HG02623 (cell line): ENCODE measurements around the gene ADGB.
A peak's percentile ranks its signal among the peaks of the same experiment; 100 is the strongest.

ENCODE experiments used
- ATAC-seq: cut with Tn5 transposase; IDR thresholded peaks from one replicate; pipeline ENCODE4 v1.9.1; 2021; ENCODE audit warnings: moderate library complexity; ENCODE audit not compliant: unreplicated experiment

ADGB gene

DNA sequence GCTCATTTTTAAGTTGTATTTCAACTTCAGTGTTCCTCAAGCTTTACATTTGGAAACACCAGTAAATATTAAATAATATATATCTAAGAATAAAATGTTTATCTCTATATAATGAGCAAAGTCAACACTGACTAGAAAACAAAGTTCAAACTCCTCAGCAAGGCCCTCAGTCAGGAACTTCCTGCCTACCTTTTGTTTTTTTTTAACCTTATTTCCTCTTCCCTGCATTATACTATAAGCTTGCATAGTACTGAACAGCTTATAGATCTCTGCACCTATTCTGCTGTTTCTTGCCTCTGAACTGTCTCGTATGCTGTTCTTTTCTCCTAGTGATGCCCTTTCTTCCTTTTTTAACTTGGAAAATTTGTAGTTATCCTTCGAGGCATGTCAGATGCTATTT is 29.6 kb downstream of the ADGB start:
- ATAC-seq: no peak

DNA sequence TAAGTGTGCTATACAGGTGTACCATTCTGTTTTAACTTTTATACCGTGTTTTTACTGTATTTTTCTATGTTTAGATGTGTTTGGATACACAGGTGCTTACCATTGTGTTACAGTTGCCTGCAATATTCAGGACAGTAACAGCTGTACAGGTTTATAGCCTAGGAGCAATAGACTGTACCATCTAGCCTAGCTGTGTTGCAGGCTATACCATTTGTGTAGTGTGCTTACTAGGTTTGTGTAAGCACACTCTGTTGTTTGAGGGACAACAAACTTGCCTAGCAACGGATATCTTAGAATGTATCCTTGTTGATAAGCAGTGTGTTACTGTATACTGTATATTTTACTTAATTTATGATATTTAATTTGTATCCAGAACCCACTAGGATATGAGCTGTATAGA is 35.2 kb downstream of the ADGB start:
- no peak for ATAC-seq

DNA sequence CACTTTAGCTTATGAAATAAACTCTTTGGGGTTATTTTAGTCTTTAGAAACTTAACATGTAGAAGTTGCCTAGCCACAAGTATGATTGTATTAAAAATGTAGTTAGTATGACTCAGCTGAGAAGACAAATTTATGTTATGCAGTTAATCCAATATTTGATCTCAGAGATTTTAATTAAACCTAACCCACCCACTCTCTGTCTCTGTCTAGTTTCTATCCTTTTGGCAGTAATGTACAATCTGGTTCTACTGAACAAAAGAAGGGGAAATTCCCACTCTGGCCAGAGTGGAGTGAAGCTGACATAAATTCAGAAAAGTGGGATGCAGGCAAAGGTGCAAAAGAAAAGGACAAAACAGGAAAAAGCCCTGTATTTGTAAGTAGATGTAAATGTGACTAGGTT is 36.4 kb downstream of the ADGB start:
- ATAC-seq: no peak

DNA sequence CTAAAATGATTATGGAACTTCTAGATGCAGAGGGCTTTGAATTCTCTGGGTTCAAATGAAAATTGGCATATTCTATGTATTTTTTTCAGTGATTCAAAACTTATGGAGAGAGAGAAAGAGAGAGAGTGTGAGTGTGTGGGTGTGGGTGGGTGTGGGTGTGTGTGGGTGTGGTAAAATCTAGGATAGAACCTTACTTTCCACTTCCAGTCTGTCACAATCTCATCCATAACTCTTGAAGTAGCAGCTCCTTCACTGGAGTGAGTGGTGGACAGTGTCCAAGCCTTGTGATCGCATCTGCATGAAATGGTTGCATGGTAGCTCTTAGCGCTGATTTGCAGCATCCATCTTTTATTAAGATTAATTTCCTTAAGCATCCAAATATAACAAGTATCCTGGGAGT is 37.7 kb downstream of the ADGB start:
- ATAC-seq: no peak

DNA sequence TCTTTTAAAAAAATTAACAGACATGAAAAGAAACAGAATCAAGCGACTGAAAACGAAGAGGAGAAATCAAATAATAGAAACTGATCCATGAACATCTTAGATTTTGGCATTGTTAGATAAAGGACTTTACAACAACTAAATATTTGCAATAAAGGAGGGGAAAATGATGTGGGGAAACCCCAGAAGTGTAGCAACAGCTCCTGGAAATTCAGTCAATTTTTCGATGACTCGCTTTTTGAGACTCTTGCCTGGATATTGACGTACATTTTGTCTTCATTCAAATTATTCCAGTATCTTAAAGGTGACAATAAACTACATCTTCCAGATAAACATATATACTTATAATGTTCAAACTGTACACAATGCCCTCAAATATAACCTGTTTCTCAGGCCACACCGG is 44.1 kb downstream of the ADGB start:
- no peak for ATAC-seq

DNA sequence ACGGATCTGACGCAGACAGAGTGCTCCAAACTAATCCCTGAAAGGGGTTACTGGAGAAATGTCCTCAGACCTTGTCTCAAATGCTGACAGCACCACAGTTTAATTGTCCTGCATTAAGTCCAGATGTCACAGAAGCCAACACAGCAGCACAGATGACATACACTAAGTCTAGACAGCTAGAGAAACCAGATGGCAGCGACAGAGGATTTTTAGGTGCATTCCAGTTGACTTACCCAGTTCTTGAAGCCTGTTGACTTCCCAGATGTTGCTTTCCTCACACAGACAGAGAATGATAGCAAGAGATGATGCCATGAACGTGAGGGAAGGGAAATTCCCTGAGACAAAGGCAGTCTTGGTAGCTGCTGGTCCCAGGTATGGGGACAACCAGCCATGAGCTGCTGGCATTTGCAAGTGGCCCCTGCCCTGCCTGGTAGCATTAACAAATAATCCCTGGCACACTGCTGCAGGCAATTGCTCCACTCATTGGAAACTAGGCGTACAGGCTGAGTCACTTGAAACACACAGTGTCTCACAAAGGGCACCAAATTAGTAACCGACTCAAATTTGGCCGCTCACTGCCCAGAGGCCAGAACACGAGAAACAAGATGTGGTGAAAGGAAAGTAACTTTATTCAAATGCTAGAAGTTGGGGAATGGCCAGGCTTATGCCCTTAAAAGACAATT is 52.2 kb downstream of the ADGB start:
- no peak for ATAC-seq

DNA sequence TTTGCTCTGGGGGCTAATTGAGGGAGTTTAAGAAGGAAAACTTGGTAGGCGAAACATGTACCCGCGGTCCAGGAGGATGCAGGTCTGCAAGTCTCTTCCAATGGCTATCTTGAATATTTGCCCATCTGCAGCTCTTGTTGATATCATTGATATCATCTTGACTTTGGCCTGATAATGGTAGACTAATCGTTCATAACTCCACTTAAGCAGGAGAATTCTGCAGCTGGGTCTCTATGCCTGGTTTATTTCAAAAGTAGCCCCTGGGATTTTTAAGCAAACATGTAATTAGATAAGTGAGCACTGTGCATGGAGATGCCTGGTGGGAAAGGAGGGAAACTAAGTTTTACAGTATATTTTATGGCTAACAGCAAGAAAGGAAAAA is 52.7 kb downstream of the ADGB start:
- no peak for ATAC-seq

DNA sequence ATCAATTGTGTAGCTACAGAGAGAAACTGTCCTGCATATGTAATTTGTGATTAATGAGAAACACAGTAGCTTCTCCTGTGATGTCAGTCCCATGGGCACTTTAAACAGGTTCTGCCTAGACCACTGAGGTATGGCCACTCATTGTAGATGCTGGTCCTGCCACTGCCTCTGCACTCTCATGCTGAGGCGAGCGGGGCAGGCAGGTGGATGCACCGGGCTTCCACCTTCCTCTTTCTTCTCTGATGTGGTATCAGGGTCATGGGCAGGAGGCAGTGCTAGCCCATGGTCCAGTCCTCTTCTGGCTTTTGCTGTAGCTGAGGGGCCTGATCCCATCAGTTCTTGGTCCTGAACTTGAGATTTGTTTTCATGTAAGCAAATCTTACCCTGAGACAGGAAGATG is 58.7 kb downstream of the ADGB start:
- no peak for ATAC-seq

DNA sequence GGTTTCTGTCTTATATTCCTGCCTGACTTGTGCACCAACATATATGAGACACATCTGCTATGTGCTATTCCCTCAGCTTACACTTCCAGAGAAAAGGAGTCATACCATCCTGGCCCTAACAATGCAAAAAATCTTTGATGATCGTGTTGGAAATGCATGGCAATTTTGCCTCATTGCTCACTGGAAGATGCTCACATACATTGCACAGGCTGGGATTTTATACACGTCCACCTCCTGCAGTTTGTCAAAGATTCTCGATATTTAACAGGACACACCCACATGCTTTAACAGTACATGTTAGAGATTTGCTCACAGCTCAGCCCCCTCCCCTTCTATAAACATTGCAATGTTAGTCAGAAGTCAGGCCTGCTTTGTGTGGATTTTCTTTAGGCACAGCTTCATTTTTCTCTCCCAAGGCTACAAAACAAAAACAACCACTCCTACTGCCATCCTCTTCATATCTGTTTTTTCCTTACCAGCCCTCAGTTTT is 66.1 kb downstream of the ADGB start:
- ATAC-seq: no peak

DNA sequence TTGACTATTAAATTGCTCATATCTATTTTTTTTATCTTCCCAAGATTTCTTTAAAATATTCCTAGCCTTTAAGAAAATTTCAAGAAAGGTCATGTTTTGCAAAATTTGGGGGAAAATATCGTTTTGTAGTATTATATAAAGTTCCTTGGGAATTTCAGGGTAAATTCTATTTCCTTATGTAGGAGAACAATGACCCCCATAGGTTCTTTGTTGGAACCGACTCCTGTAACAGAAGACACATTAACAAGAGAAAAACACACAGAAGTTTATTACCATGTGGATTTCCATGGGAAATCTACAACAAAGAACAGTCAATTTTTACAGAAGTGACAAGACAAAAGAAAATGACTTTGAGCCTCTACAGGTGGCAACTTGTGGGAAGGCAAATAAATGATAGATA is 68.1 kb downstream of the ADGB start:
- ATAC-seq: no peak

DNA sequence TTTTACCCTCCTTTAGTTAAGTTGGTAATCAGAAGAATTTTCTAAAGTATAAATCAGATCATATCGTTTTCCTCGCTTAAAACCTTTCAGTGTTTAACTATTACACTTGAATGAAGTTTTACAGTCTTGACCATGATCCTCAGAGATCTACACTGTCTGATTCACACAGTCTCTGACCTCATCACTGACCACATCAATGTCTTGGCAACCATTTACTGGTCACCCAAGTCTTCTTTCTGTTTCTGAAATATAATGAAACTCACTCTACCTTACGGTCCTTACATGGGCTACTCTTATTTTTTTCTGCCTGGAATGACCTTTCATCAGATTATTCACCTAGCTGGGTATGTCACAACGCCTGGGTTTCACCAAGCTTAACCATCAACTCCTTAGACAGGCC is 71.4 kb downstream of the ADGB start:
- no peak for ATAC-seq

DNA sequence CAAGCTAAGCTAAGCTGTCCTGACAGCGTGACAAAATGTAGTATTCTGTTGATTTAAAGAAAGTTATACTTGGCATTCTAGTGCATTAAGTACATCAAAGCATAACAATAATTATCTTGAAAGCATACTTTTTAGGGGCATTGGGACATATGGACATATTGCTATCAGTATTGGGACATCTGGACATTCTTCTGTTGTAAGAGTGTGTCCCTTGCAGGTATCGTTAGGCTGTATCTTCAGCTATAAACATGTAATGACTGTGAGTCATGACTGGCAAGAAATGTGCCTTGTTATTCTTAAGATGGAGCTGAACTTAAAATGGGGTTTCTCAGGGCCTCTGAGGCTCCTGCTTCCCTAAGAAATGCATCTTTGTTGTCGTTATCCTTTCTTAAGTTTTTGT is 74.3 kb downstream of the ADGB start:
- ATAC-seq: no peak

DNA sequence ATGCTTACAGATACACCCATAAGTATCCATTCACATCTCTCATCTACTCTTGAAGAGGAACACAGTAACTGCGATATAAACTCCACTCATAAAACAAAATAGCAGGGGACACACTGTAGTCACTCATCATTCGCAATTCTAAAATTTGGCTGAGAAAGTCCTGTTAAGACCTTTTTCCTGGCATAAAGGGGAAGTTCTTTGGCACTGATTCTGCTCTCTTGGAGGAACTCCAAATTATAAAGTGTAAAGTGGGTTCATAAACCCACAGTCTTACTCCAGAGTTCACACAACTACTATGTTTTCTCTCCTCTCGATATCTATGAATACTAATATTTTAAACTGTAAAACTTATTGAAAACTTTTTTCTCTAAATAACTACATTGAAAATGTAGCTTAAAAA is 80.6 kb downstream of the ADGB start:
- ATAC-seq: no peak

DNA sequence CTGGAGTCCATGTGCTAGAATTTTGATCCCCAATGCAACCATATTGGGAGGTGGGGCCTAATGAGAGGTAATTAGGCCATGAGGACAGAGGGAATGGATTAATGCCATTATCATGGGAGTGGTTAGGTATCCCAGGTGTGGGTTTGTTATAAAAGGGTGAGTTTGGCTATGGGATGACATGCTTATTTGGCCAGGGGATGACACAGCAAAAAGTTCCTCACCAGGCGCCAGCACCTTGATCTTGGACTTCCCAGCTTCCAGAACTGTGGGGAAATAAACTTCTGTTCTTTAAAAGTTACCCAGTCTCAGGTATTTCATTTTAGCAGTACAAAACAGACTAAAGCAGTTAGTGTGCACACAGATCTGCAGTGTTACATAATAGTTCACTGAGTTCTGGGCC is 84.1 kb downstream of the ADGB start:
- no peak for ATAC-seq

DNA sequence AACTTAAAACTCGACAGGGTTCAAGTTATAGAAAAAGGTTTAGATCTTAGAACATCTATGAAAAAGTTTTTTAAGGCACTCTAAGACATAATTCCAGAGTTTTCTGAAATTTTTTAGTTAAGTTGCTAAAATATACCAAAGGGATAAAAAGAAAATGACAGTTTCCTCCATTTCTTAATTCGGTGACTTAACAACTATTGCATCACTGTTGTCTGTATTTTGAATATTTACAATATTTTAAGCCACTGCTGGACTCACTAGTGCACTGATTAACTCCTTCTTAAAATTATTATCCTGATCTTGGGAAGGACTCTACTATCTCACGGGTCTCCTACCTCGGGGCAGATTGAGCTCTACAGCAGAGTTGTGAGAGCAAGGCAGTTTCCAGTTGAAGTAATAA is 91.0 kb downstream of the ADGB start:
- no peak for ATAC-seq

DNA sequence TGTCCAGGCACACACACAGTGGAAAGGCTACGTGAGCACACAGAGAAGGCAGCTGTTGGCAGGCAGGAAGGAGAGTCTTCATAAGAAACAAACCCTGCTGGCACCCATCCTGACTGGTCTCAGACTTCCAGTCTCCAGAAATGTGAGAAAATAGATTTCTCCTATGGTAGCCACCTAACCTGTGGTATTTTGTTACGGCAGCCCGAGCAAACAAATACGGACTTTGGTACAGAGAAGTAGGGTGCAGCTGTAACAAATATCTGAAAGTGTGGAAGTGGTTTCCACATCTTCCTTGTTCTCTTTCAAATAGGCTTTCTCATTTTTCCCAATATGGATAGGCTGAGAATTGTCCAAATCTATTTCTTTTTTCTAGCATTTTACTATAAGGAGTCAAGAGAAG is 94.6 kb downstream of the ADGB start:
- no peak for ATAC-seq

DNA sequence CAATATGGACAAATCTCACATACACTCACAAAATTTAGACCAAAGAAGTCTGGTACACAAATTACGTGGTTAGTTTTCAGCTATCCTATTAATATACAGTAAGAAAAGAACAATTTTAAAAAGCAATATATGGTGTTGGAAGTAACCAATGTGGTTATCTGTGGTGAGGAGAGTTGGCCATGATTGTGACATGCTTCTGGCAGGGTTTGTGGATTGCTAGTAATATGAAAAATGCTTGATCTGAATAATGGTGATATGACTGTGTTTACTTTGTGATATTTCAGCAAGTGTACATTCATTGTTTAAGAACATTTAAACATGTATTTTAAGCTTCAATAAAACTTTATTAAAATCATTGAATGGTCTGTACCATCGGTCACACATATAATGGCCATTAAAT is 99.1 kb downstream of the ADGB start:
- ATAC-seq: no peak

DNA sequence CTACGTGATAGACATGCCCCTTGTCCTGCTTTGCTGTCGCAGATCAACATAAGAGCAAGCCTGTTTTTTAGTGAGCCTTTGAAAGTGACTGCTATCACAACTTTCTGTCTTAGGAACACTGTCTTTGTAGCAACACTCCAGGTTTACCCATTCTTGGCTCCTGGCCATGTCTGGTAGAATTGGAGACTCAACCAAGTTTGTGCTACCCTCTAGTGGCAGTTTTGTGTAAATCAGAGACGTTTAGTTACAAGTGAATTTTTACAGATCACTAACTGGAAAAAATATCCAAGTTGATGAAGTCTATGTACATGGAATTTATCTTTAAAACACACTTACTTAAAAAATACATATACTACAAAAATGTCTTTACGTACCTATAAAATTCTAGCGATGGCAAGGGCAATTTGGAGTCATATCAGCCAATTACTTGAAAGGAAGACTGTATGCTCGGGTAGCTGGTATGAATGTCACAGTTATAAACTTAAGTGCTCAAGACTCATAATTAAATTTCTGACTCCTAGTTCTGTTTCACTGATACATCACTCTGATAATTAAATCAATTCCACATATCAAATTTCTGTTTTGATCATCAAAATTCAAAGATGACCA is 101.4 kb downstream of the ADGB start:
- peak; percentile 85 for ATAC-seq

DNA sequence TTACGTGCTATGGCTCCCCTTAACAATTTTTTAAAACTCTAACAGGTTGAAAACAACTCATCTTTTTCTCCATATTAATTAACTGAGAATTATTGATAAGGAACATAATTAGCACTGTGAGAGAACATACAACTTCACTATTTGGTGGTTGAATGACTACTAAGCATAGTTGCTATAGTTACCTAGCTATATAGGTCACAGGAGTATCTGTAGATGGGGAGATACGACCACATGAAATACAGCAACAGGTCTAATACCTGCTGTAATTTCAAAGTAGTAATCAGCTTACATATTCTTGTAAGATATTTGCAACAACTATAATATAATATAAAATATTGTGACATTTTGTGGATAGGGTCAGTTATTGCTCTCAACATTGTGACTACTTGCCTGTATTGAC is 102.9 kb downstream of the ADGB start:
- ATAC-seq: no peak

DNA sequence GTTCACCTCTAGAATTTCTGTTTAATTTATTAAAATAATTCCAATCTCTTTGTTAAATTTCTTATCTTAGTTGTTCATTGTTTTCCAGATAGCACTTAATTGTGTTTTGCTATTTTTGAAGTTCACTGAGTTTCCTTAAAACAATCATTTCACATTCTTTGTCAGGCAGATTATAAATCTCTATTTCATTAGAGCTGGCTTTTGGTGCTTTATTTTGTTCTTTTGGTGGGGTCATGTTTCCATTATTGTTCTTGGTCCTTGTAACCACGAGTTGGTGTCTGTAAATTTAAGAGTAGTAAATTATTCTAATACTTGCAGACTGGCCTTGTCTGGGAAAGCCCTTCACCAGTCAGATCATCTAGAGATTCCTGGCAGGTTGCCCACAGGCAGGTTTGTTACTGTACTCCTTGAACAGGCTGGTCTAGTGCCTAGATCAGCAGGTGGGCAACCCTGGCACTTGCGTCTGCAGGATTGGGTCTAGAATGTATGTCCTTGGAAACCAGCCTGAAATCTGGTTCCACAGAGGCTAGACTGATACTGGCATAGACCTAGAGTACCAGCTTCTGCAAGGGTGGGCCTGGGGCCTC is 110.4 kb downstream of the ADGB start:
- ATAC-seq: no peak

DNA sequence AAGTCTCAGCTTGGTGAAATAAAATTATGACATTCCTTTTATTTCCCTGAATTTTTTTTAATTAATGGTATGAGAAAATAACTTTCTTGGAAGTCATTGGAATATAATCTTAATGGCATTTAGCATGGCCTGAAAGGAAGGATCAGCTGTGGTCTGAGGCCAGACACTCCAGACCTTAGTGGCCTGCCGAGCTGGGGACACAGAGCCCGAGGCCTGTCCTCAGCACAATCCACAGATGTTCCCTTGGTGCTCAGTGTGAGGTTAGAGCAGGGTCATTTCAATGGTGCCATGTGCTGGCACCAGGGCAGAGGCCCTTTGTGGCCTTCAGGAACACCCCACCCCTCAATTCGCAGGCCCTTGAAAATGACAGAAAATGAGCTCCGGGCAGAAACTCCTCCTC is 120.6 kb downstream of the ADGB start:
- no peak for ATAC-seq

DNA sequence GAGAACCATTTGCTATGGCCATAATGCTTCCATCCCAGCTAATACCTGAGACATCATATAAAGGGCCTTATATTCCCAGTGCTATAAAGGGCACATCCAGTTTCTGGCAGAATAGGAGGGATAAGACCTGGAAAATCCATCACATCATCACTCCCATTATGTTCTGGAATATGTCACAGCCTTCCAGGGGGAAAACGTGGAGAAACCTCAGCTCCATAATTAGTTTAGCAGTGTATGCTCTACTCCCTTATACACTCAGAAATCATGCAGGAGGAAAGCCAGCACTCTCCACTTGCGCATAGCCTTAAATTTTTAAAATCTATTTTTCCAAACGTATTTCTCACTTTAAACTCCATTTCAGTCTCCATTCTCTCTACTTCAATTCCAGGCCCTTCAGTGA is 140.9 kb downstream of the ADGB start:
- ATAC-seq: no peak

DNA sequence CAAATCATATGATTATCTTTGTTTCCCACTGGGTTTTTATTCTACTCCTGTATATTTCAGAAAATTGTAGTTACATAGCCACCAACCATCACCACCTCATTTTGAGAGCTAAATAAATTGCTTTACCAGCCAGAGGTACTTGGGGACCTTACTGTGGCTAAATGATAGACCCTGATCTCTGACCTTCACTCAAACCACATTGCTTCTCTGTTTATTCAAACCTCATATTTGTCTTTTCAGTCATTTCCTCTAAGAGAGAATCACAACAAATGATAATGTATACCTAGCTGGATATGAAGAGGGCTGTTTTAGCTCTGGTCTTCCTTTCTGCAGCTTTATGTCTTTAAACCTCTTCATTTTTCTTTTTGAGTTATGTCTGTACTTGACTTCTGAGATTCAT is 142.8 kb downstream of the ADGB start:
- no peak for ATAC-seq
